ENCODE measurements around the gene MED23. TPM values are rescaled to one million over a fixed set of nuclear protein-coding genes. Genes with fewer than 3 reads are reported as not detected.
A peak's percentile ranks its signal among the peaks of the same experiment; 100 is the strongest.

The MED23 gene
- total and polyA plus RNA-seq, 9 of the 15 experiments (the other 6 are each of a cell fraction or from before 2014, with no cell fraction given) = 13.7 to 61.2 (median 27.2) TPM

- TF ChIP-seq ZBTB11 (CRISPR knock-in tag; IDR thresholded peaks at IDR 0.05) (peak in 1 of 3 experiments; percentile 42; a peak in 1 of 6 replicates), FOSL1 (tag; conservative IDR thresholded peaks at IDR 0.05) (0 out of 2 replicates have a peak, but pooled peaks have one; percentile 12), CREB3L1 (IDR thresholded peaks at IDR 0.05; ENCODE audit: borderline replicate concordance, low read depth) (no peak), E2F5 (CRISPR knock-in tag; IDR thresholded peaks at IDR 0.05) (no peak), C11orf30 (IDR thresholded peaks at IDR 0.05; ENCODE audit: low read depth) (peak; percentile 45; the same call in 1 of the 2 replicates), CEBPG (CRISPR knock-in tag; IDR thresholded peaks at IDR 0.05) (peak; percentile 63; the same call in 1 of the 2 replicates), CEBPG (tag; conservative IDR thresholded peaks at IDR 0.05 in 1 of 2, IDR thresholded peaks at IDR 0.05 in 1 of 2) (peak; percentile 90 to 96), ZNF57 (CRISPR knock-in tag; IDR thresholded peaks at IDR 0.05) (no peak), KAT8 (IDR thresholded peaks at IDR 0.05; ENCODE audit: low read depth) (no peak), GTF2F1 (IDR thresholded peaks at IDR 0.05; ENCODE audit: low read depth, low read length) (no peak), JUND (IDR thresholded peaks at IDR 0.05; ENCODE audit: borderline replicate concordance, low read depth, low read length) (no peak), JUND (tag; IDR thresholded peaks at IDR 0.05; ENCODE audit: borderline replicate concordance, low read depth, low read length) (no peak), SLC30A9 (CRISPR knock-in tag; IDR thresholded peaks at IDR 0.05) (no peak), PHF21A (IDR thresholded peaks at IDR 0.05; ENCODE audit: borderline replicate concordance, low read depth) (no peak), ZNF12 (CRISPR knock-in tag; IDR thresholded peaks at IDR 0.05) (no peak), ATF6 (CRISPR knock-in tag; IDR thresholded peaks at IDR 0.05) (no peak), ZBTB7A (IDR thresholded peaks at IDR 0.05; ENCODE audit: borderline replicate concordance, control insufficient read depth, low read depth, low read length) (no peak), GABPB1 (CRISPR knock-in tag; IDR thresholded peaks at IDR 0.05) (no peak), NCOA2 (IDR thresholded peaks at IDR 0.05; ENCODE audit: partially characterized antibody in 2 of 2) (no peak)
Observed at GRCh38 chr6:131636880-131637792, 9.1 kb upstream of the MED23 start, which contains the start of gene ENPP3 (continued).
